ENCODE data around the gene ARL13A.
A peak's percentile ranks its signal among the peaks of the same experiment; 100 is the strongest.
"Not testable (repeated sequence)": the region's sequence is repeated elsewhere in the genome, so short reads cannot be mapped to it uniquely, and the experiment has no call there.

Gene ARL13A

DNA sequence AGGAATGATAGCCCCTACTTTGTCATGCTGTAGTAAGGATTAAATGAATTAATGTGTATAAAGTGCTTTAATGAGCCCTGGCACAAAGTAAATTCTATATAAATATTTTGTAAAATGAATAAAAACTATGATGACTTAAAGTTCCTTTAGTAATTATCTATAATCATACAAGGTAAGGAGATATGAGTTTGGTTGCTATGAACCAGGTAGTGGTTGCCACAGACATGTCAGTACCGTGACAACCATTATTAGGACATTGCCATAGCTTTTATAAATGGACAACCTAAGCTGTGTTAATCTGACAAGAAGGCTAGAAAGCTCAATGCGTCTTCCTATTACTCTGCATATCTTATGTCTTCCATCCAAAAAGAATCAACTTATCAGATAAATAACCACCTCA is at the start of gene ARL13A:
Gene ARL13A, plus strand, starts transcription at position 301 of the 400 bp plus-strand sequence. CDS start 3,982 bp downstream, outside the sequence.
- no peak for DNase-seq

- no peak for DNase-seq
Measured at GRCh38 chrX:100924375-100924774, 45.1 kb upstream of the ARL13A start.

DNA sequence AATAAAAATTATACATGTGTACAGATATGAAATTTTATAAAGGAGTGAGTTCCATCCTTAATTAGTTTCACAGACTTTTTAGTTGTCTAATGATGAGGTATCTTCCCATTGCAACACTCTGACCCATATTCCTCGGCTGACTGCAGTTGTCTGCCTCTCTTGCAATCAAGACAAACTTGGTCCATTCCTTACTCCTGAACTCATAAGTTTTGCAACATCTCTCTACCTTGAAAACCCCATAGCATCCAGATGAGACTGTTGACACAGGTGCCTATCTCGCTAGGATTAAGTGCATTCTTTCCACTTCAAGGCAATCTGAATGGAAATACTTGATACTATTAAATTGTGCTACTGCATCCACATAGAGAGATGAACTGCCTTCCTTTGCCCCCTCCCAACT is 43.1 kb upstream of the ARL13A start:
- no peak for DNase-seq

DNA sequence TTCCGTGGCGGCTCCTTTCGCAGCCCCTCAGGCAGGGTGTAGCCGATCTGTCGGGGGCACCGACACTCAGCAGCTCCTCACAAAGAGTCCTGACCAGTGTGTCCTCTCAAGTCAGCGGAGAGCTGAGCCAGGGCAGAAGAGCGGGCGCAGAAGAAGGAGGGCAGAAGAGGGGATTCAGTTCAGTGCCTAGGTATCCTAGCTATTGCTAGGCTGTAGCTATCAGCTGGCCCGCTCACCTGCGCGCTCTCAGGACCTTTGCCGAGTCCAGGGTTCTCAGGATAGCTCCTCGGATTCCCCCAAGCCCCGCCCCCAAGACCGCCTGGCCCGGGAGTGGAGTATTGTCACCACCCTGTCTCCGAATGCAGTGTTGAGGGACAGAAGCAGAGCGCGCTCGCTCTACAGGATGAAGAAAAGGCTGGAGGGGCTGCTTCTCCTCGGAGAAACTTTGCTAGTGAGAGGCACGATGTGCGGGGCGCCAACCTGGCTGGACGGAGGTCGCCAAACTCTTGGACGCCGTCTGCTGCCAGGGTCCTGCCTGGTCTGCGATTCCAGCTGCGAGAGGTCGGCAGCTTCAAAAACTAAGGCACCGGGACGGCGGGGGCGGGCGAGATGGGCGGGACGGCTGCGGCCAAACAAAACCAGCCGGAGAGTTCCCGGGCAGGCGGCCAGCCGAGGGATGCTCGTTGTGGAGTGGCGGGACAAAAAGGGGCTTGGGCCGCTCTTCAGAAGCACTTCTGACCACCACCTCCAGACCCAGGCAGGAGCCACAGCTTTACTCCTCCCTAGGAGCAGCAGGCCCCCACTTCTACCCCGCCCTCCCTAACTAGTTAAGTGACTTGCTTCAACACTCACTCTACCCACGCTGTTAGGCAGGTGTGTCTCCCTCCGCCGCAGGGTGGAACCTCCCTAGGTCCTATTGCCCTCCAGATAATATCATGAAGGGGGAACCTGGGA is 40.6 kb upstream of the ARL13A start, which contains the start of gene XKRX:
Gene XKRX, minus strand, starts transcription at position 258 of the 954 bp plus-strand sequence. CDS start 613 bp downstream, outside the sequence.
- peak; percentile 13 for DNase-seq

DNA sequence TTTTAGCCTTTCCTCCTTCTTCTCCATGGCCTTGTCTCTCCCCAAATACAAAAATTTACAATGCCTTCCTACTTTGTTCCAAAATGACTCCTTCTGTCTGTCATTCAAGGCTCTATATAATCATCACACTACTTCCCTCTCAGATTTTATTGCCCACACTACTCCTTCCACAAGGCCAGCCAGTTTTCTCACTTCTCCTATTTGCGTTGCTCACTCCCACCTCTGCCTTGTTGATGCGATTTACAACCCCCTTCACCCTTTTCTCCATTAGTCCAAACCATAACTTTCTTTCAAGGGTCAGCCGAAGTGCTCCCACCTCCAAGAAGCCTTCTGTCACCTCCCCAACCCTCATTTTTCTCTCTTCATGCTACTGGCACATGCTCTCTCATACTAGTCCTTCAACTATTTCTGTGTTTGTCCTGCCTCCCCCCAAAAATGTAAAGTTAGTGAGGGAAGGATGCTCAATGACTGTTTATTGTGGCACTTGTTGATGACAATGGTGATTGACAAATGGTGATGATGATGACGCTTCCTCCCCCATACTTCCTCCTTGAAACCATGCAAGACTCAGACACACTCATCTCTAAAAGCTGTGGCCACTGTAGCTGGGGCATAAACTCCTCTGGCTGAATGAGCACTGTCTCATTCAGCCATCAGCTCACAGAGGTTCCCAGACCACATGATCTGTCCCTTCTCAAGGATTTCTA is 38.1 kb upstream of the ARL13A start:
- DNase-seq: no peak

DNA sequence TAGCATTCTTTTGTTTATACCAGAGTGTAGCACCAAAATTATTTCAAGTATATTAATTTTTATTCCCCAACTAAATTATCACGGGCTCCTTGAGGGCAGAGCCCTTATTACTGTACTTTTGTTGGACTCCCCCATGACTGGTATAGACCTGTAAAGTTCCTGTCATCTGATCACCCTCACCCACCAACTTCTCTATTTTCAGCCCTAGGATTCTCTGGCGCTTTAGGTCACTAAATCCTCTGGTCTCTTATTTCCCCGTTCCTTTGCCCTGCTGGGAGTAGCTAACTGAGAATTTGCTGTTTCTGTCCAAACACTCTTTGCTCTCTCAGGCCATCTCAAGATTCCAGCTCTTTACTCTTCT is 37.6 kb upstream of the ARL13A start:
- DNase-seq: no peak

DNA sequence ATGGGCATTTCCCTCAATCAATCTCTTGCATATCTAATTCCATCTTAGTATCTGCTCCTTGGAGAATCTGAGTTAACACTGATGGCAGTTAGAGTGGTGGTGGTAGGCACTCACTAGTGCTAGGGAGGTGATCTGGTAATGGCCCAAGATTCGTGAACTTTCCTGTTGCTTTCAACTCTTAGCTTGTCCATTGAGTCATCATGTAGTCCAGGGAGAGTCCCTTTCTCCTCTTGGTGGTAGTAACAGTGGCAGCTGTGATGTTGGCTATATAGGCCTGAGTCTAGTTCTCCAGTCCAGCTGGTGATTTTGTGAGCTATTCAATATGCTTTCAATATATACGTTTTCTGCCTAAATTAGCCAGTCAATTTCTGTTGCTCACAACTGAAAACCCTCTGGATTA is 33.7 kb upstream of the ARL13A start:
- no peak for DNase-seq

- DNase-seq: no peak
Measured at GRCh38 chrX:100939333-100939732, 30.2 kb upstream of the ARL13A start.

DNA sequence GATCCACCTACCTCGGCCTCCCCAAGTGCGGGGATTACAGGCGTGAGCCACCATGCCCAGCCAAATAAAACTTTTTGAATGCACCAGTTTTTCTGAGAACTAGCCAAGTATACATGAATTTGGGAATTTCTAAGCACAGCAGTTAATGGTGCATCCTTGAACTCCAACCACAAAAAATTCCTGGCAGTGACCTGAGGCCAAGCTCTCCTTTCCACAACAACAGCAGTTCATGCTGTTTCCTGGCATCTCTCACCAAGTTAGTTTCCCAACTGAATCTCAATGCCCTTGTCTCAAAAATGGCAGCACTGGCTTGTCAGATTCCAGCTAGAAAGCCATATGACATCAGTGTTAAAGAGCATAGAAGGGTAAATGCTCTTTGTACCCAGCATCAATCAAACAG is 24.9 kb upstream of the ARL13A start:
- no peak for DNase-seq

GRCh38 chrX:100946299-100946927 is 23.1 kb upstream of the ARL13A start:
- DNase-seq: peak; percentile 0

DNA sequence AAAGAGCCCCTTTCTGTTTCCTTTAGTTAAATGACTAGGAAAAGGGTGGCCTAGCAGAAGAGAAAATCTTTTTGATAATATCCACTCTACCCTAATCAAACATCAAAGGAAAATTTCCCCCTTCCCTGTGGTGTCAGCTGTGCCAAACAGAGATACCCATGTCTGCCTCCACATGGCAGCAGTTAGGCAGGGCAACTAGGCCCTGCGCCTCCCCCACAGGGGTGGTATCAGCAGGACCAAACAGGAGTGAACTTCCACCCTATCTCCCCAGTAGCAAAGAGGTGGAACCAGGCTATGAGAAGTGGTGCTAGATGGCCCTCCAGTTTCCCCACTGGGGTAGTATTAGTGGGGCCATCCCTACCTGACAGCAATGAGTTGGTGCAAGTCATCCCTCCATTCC is 21.0 kb upstream of the ARL13A start:
- DNase-seq: no peak

- no peak for DNase-seq
Measured at GRCh38 chrX:100962811-100963210, 6.7 kb upstream of the ARL13A start.

DNA sequence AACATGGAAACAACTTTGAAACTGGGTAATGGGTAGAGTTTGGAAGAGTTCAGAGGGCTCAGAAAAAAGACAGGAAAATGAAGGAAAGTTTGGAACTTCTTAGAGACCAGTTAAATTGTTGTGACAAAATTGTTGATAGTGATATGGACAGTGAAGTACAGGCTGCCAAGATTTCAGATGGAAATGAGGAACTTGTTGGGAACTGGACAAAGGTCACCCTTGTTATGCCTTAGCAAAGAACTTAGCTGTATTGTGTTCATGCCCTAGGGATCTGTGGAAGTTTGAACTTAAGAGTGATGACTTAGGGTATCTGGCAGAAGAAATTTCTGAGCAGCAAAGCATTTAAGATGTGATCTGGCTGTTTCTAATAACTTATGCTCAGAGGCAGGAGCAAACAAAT is 5.1 kb upstream of the ARL13A start:
- no peak for DNase-seq

DNA sequence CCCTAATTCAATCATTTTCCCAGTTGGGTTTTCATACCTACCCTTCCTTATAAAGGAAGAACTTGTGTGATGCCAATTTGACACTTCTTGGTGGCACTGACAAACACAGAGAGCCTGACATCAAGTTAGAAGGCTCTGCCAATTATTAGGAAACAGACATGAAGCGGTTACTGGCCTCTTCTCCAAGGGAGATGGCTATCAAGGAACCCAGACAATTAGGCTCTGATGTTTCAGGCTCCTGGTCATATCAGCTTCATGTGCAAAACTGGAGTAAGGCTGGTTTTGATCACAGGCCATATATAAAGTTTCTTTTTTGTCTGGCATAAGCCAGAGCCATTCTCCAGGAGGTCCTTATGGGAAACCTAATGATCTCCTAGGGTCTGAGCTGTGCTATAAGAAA is 428 bp downstream of the ARL13A start:
- DNase-seq: no peak

DNA sequence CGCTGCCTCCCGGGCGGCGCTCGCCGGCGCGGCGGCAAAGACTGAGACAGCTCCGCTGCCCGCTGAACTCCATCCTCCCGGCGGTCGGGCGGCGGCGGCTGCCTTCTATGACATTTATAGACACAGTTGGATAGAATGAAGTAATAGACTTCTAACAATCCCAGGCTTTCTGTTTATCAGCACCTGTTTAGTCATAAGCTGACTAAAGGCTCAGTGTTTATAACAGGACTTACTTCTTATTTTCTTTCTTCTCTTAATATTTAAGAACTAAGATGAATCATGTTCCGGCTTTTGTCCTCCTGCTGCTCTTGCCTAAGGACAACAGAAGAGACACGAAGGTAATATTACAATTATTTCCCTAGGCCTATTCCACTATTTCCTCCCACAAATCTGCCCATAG is 3.9 kb downstream of the ARL13A start:
- no peak for DNase-seq

DNA sequence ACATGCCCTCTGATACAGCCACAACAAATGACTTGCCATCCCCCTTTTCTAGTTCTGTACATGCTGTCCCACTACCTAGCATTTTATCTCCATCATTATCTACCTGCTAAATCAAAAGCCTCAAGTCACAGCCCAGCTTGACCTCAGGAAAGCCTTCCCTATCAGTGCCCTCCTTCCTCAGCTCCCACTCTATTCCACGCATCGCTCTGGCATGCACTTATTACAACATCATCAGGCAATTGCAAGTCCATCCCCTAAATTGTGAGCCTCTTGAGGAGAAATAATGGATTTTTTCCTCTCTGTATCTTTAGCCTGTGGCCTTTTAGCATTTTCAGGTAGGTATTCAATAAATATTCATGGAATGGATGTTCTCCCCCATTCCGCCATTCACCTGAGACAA is 5.7 kb downstream of the ARL13A start:
- no peak for DNase-seq

DNA sequence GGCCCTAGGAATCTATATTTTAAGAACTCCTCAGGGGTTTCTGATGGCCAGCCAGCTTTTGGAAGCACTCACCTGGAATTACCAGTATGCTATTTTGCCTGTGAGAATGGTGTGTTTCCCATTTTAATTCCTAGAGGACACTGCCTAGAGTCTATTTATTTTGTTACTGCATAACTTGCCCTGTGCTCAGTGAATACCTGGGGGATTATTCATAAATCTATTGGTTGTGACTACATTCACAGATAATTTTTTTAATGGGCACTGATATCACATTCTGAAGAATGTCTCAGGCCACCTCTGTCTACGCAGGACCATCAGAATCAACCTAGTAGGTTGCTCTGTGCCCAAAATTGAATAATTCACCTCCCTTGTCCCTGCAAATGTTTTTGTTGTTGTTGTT is 6.7 kb downstream of the ARL13A start:
- DNase-seq: no peak

GRCh38 chrX:100979881-100980607 is 10.5 kb downstream of the ARL13A start:
- no peak for DNase-seq

DNA sequence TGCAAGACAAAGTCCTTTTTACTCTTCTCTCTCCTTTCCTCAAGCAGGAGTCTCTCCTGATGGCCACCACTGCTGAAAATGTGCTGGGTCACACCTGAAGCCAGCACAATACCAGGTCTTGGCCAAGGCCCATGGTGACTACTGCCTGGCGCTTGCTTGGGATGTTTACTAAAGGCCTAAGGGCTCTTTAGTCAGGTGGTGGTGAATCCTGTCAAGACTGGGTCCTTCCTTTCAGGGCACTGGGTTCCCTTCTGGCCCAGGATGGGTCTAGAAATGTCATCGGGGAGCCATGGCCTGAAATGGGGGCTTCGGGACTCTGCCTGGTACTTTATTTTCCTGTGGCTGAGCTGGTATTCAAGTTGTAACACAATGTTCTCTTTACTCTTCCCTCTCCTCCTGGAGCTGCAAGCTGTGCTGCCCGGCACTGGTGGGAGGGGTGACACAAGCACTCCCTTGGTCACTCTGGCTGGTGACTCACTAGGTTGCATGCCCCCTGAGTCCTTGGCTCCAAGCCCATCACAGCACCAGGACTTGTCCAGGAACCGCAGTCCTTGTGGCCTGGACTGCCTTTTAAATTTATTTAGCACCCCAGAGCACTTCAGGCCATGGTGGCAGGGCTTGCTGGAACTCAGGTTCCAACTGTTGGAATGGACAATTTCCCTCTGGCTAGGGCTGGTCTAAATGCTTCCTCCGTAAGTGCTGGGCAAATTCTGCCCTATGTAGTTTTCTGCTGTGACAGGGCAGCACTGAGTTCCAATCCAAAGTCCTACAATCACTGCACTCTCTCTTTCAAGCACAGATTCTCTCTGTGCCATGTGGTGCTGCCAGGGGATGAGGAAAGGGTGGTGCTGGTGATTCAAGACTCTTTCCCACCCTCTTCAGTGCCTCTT is 11.3 kb downstream of the ARL13A start:
- DNase-seq: no peak

GRCh38 chrX:100981498-100981845 is 12.0 kb downstream of the ARL13A start:
- DNase-seq: not testable (repeated sequence)

DNA sequence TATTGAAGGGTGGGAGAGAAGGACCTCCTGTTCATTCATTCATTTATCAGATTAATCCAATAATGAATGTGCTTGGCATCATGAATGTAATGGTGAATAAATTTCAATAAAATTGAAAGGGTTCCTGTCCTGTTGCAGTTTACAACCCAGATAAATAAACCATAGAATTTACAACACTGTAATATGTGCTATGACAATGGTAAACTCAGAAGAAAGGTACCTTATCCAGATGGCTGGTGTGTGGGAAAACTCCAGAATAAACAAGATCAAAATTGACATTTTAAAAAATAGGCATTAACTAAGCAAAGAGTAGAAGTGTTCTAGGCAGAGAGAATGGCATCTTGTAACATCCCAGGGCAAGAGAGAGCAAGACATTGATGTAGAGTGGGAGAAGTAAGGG is 15.3 kb downstream of the ARL13A start:
- no peak for DNase-seq

DNA sequence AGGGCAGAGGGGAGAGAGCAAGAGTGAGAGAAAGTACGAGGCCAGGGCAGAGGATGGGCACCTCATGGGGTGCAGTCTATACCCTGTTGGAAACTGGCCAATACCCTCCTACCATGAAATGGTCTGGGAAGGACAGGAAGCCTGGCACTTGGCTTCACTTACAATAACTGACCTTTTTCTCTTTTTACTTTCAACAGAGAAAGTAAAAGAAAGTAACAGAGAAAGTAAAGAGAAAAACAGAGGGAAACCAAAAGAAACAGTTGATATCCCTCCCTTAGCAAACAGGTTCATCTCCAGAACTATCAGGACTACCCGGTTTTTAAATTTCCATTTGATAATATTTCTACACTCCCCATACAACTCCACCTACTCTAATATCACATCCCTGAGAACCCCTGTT is 20.6 kb downstream of the ARL13A start:
- DNase-seq: no peak
